Endothelial cell of umbilical vein (primary cell): ENCODE results near the gene FAM20B. TPM values are rescaled to one million over a fixed set of nuclear protein-coding genes. Genes with fewer than 3 reads are reported as not detected.

Source experiments
- BruUV-seq: library from RNA; stranded (reverse); fragments of 400-500 nt; replicated peaks from 2 replicates; lab custom pipeline; 2021; lab: Mats Ljungman, UMichigan
- CTCF ChIA-PET: fragments of 300-600, 350-600 bp; sonication (Branson Sonifier 250); formaldehyde crosslinking; loops from one replicate; lab custom pipeline; 2021; ENCODE audit warnings: antibody characterized with exemption, inconsistent platforms; lab: Charles Lee
- POLR2A ChIA-PET: fragments of 300-600, 350-600 bp; sonication (Branson Sonifier 250); formaldehyde crosslinking; loops from one replicate; lab custom pipeline; 2021; ENCODE audit warnings: antibody characterized with exemption, inconsistent platforms; lab: Charles Lee
- DNase-seq: peaks from one replicate; pipeline ENCODE4 v3.0.0-alpha.2; 2011; ENCODE audit warnings: low read depth, low spot score
- FAIRE-seq: peaks from 2 replicates; lab custom pipeline; 2011; peaks lifted over from hg19 to GRCh38; lab: Jason Lieb, UNC
- H2AFZ ChIP-seq: 2 replicates; pipeline ENCODE4 v1.6.0; 2012; ENCODE audit warnings: low read depth, low read length, control low read depth, inconsistent platforms
- H3K27ac ChIP-seq: 2 replicates; pipeline ENCODE4 v1.5.1; 2011; ENCODE audit warnings: low read depth, mild to moderate bottlenecking, control low read depth, low read length, moderate library complexity; ENCODE audit not compliant: insufficient read depth
- H3K27me3 ChIP-seq, 2 experiments: 2 replicates each; pipeline versions ENCODE4 v1.6.0 to v1.6.1; 2011; ENCODE audit warnings: low read length in 2 of 2, mixed read lengths in 1 of 2; ENCODE audit not compliant: control insufficient read depth in 2 of 2, insufficient read depth in 2 of 2
- H3K36me3 ChIP-seq, 2 experiments: 2 replicates in 1 of 2; 3 replicates in 1 of 2; pipeline ENCODE4 v1.5.1; 2011; ENCODE audit warnings: low read length in 2 of 2, mild to moderate bottlenecking in 1 of 2, moderate library complexity in 1 of 2; ENCODE audit not compliant: control insufficient read depth in 2 of 2, insufficient read depth in 2 of 2; ENCODE audit errors: extremely low read depth in 1 of 2
- H3K4me1 ChIP-seq: 3 replicates; pipeline ENCODE4 v1.5.1; 2011; ENCODE audit warnings: mild to moderate bottlenecking, low read length; ENCODE audit not compliant: control insufficient read depth, insufficient read depth; ENCODE audit errors: extremely low read depth
- H3K4me2 ChIP-seq: 2 replicates; pipeline ENCODE4 v1.6.1; 2011; ENCODE audit warnings: low read length, control low read depth, mixed read lengths; ENCODE audit not compliant: insufficient read depth
- H3K4me3 ChIP-seq, 3 experiments: fragments of 200-600 bp in 1 of 3; sonication (generic), shearing (Covaris generic) in 1 of 3; replicated peaks in 1 of 3; 2 replicates each; pipeline ENCODE4 v1.5.1; 2011 to 2016; ENCODE audit warnings: control low read depth in 3 of 3, low read length in 3 of 3, mild to moderate bottlenecking in 2 of 3, inconsistent platforms in 1 of 3, low read depth in 1 of 3, moderate library complexity in 1 of 3; ENCODE audit not compliant: insufficient read depth in 1 of 3
- H3K79me2 ChIP-seq: 2 replicates; pipeline ENCODE4 v1.6.0; 2012; ENCODE audit warnings: low read length, inconsistent platforms; ENCODE audit not compliant: control insufficient read depth, insufficient read depth
- H3K9ac ChIP-seq: replicated peaks from 2 replicates; pipeline ENCODE3; 2011; ENCODE audit warnings: low read length, control low read depth; ENCODE audit not compliant: insufficient read depth; ENCODE audit errors: extremely low read depth
- H3K9me1 ChIP-seq: replicated peaks from 3 replicates; pipeline ENCODE4 v1.6.0; 2011; ENCODE audit warnings: mild to moderate bottlenecking, low read length; ENCODE audit not compliant: control insufficient read depth, insufficient read depth; ENCODE audit errors: extremely low read depth
- H3K9me3 ChIP-seq: replicated peaks from 2 replicates; pipeline ENCODE4 v1.5.1; 2012; ENCODE audit warnings: low read length, inconsistent platforms; ENCODE audit not compliant: control insufficient read depth, insufficient read depth
- H4K20me1 ChIP-seq: replicated peaks from 2 replicates; pipeline ENCODE3; 2011; ENCODE audit warnings: mild to moderate bottlenecking, low read length; ENCODE audit not compliant: control insufficient read depth, insufficient read depth; ENCODE audit errors: extremely low read depth
- EZH2 ChIP-seq: IDR thresholded peaks from 2 replicates; pipeline ENCODE4 v1.6.1; 2012; ENCODE audit warnings: borderline replicate concordance, low read depth, mild to moderate bottlenecking, moderate library complexity, low read length, inconsistent platforms; ENCODE audit not compliant: severe bottlenecking
- FOS ChIP-seq: IDR thresholded peaks from 2 replicates; pipeline ENCODE4 v1.6.1; 2011; ENCODE audit warnings: mild to moderate bottlenecking, low read length, moderate library complexity, borderline replicate concordance; ENCODE audit not compliant: insufficient read depth
- GATA2 ChIP-seq: IDR thresholded peaks from 2 replicates; pipeline ENCODE4 v1.7.0; 2011; ENCODE audit warnings: low read depth, mild to moderate bottlenecking, moderate library complexity, mixed read lengths, low read length; ENCODE audit not compliant: insufficient read length, insufficient read depth
- JUN ChIP-seq: IDR thresholded peaks from 2 replicates; pipeline ENCODE4 v1.6.1; 2011; ENCODE audit warnings: borderline replicate concordance, low read depth; ENCODE audit not compliant: insufficient read length, insufficient read depth
- MYC ChIP-seq: IDR thresholded peaks from one replicate; pipeline ENCODE4 v1.6.1; 2011; ENCODE audit warnings: mild to moderate bottlenecking, low read depth, low read length
- POLR2A ChIP-seq: IDR thresholded peaks from 2 replicates; pipeline ENCODE4 v1.6.1; 2012; ENCODE audit warnings: low read depth, mild to moderate bottlenecking, control low read depth, low read length
- POLR2AphosphoS5 ChIP-seq: IDR thresholded peaks from 2 replicates; pipeline ENCODE4 v1.6.1; 2012; ENCODE audit warnings: low read depth, mild to moderate bottlenecking, control low read depth, low read length, moderate library complexity; ENCODE audit not compliant: insufficient read depth
- dilution Hi-C: fragments of 300-500 bp; cut with MboI; formaldehyde crosslinking; loops from one replicate; pipeline ENCODE4 v1.15.0; 2019; ENCODE audit warnings: low sequenced_read_pairs; ENCODE audit not compliant: extremely low pct_ligation_motif_present
- intact Hi-C: fragments of 100-400 bp; cut with micrococcal nuclease; formaldehyde crosslinking; loops from one replicate; pipeline ENCODE4 v1.10.0; 2022
- polyA plus RNA-seq, 4 experiments: library from polyadenylated mRNA; depleted of rRNA in 3 of 4; stranded (reverse) in 3 of 4; unstranded in 1 of 4; fragments of >200 nt; gene quantifications; 2 replicates each; pipeline versions ENCODE4 v1.2.1 to v1.2.3, GENCODE V29; 2011 to 2012; ENCODE audit warnings: missing spikeins in 1 of 4
- total RNA-seq: library from RNA; stranded (reverse); gene quantifications from 2 replicates; pipeline ENCODE4 v1.2.3, GENCODE V29; 2021
- TF ChIP-seq, protein P1 (sequence below), 2 donors: IDR thresholded peaks; 1 replicate in 1 of 2; 2 replicates in 1 of 2; pipeline ENCODE4 v1.5.1; 2011; ENCODE audit warnings: low read length in 2 of 2, mild to moderate bottlenecking in 2 of 2, moderate library complexity in 2 of 2, control low read depth in 1 of 2, inconsistent platforms in 1 of 2, low read depth in 1 of 2; ENCODE audit not compliant: insufficient read depth in 1 of 2; ENCODE audit errors: extremely low read depth in 1 of 2
- TF ChIP-seq, protein P2 (sequence below): IDR thresholded peaks from 2 replicates; pipeline ENCODE4 v1.6.1; 2011; ENCODE audit not compliant: insufficient read depth, insufficient read length

Gene FAM20B
- total and polyA plus RNA-seq, 2 donors (not counting 3 experiments of a cell fraction or from before 2014, with no cell fraction given) = 10.0 to 35.1 TPM

- Histone ChIP-seq H3K9me1 (no peaks in the 10 kb centered on the region), H3K9me3 (no peaks in the 10 kb centered on the region), H3K4me1 (no peaks in the 10 kb centered on the region), H3K27ac (no peak overlapping the region), H4K20me1 (no peaks in the 10 kb centered on the region), H3K4me3 (no peak overlapping the region), H3K4me2 (no peak overlapping the region), H3K36me3 (peaks cover under 1 to 2% of the 10 kb centered on the region in 2 experiments), H3K79me2 (no peaks in the 10 kb centered on the region), H3K9ac (no peak overlapping the region), H3K27me3 (no peaks in the 10 kb centered on the region), H2AFZ (no peak overlapping the region)
- ChIA-PET CTCF (no interaction called here), POLR2A (no interaction called here)
- dilution Hi-C loops (no loop called here), intact Hi-C loops (no loop called here)
- DNase-seq = no peak
- no peak for FAIRE-seq
- no TSS peak for BruUV-seq
- no peak for TF ChIP-seq FOS
- TF ChIP-seq GATA2 = no peak
- TF ChIP-seq MYC = no peak
- TF ChIP-seq, protein P1, sequence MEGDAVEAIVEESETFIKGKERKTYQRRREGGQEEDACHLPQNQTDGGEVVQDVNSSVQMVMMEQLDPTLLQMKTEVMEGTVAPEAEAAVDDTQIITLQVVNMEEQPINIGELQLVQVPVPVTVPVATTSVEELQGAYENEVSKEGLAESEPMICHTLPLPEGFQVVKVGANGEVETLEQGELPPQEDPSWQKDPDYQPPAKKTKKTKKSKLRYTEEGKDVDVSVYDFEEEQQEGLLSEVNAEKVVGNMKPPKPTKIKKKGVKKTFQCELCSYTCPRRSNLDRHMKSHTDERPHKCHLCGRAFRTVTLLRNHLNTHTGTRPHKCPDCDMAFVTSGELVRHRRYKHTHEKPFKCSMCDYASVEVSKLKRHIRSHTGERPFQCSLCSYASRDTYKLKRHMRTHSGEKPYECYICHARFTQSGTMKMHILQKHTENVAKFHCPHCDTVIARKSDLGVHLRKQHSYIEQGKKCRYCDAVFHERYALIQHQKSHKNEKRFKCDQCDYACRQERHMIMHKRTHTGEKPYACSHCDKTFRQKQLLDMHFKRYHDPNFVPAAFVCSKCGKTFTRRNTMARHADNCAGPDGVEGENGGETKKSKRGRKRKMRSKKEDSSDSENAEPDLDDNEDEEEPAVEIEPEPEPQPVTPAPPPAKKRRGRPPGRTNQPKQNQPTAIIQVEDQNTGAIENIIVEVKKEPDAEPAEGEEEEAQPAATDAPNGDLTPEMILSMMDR (IDR thresholded peaks at IDR 0.05; ENCODE audit: extremely low read depth in 1 of 2, insufficient read depth in 1 of 2, low read depth in 1 of 2, low read length in 2 of 2) = no peak
- TF ChIP-seq, protein P2, sequence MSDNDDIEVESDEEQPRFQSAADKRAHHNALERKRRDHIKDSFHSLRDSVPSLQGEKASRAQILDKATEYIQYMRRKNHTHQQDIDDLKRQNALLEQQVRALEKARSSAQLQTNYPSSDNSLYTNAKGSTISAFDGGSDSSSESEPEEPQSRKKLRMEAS = no peak
- no peak for TF ChIP-seq POLR2AphosphoS5
- TF ChIP-seq EZH2 = no peak
- no peak for TF ChIP-seq JUN
- no peak for TF ChIP-seq POLR2A
These were observed 35.9 kb downstream of the FAM20B start for GRCh38 chr1:179061360-179062282.
